Transverse colon (tissue), 4 donors: ENCODE results near the gene AKR7A2. TPM values are rescaled to one million over a fixed set of nuclear protein-coding genes. Genes with fewer than 3 reads are reported as not detected.

ENCODE experiments used
- DNase-seq: peaks from one replicate; pipeline ENCODE4 v3.0.0-alpha.2; 2019
- H3K27ac ChIP-seq, 4 donors: fragments of 200-600 bp; sonication (generic); 2 replicates each; pipeline ENCODE4 v1.5.1; 2016 to 2018; ENCODE audit warnings: inconsistent platforms in 4 of 4
- H3K27me3 ChIP-seq: fragments of 200-600 bp; sonication (generic); 2 replicates; pipeline ENCODE4 v1.5.1; 2017; ENCODE audit warnings: inconsistent platforms
- H3K36me3 ChIP-seq, 4 donors: fragments of 200-600 bp; sonication (generic); 2 replicates each; pipeline ENCODE4 v1.5.1; 2017 to 2019; ENCODE audit warnings: inconsistent platforms in 4 of 4
- H3K4me1 ChIP-seq, 4 donors: fragments of 200-600 bp; sonication (generic); 2 replicates each; pipeline ENCODE4 v1.5.1; 2017 to 2020; ENCODE audit warnings: inconsistent platforms in 4 of 4
- H3K4me3 ChIP-seq, 4 donors: fragments of 200-600 bp; sonication (generic); 1 replicate in 1 of 4; 2 replicates in 3 of 4; pipeline versions ENCODE4 v1.5.1 to v1.6.1; 2017 to 2019; ENCODE audit warnings: inconsistent platforms in 4 of 4
- H3K9me3 ChIP-seq, 2 donors: fragments of 200-600 bp; sonication (generic); 2 replicates each; pipeline ENCODE4 v1.5.1; 2017 to 2019; ENCODE audit warnings: inconsistent platforms in 2 of 2
- CTCF ChIP-seq, 5 experiments: fragments of 200-600 bp in 3 of 5; fragments of 450-650 bp in 2 of 5; sonication (generic) in 3 of 5; IDR thresholded peaks; 1 replicate in 2 of 5; 2 replicates in 3 of 5; pipeline ENCODE4 v1.5.1; 2016 to 2017; ENCODE audit warnings: antibody characterized with exemption in 5 of 5, inconsistent platforms in 3 of 5, mild to moderate bottlenecking in 2 of 5, moderate library complexity in 1 of 5
- EP300 ChIP-seq: sonication (generic); formaldehyde crosslinking; IDR thresholded peaks from one replicate; pipeline ENCODE4 v1.6.1; 2017; ENCODE audit warnings: antibody characterized with exemption, low read depth
- POLR2A ChIP-seq: fragments of 450-650 bp; IDR thresholded peaks from one replicate; pipeline ENCODE4 v1.6.1; 2016; ENCODE audit warnings: antibody characterized with exemption, mild to moderate bottlenecking, moderate library complexity
- POLR2AphosphoS5 ChIP-seq, 3 donors: sonication (generic); formaldehyde crosslinking; IDR thresholded peaks; one replicate each; pipeline ENCODE4 v1.6.1; 2016; ENCODE audit warnings: antibody characterized with exemption in 3 of 3
- WGBS, 2 donors: methylation state at CpG; one replicate each; pipeline ENCODE4 v1.1.5; 2018; ENCODE audit warnings: low coverage in 1 of 2; 5-methylcytosine and 5-hydroxymethylcytosine counted together
- in situ Hi-C, 4 donors: fragments of 200-750 bp; cut with MboI; loops; one replicate each; pipeline versions ENCODE4 v1.15.0 to v1.15.1; 2017; ENCODE audit warnings: low sequenced_read_pairs in 3 of 4, low pct_ligation_motif_present in 1 of 4, low pct_unique_long_range_greater_than_20kb in 1 of 4
- intact Hi-C: fragments of 100-400 bp; cut with DNase I; formaldehyde crosslinking; loops from one replicate; pipeline ENCODE4 v1.15.1; 2023; ENCODE audit warnings: low total_unique reads
- total RNA-seq, 4 donors: library from RNA; depleted of rRNA; stranded (reverse); fragments of >200 nt; gene quantifications; one replicate each; pipeline ENCODE4 v1.1.0, GENCODE V29; 2016

The AKR7A2 gene
- total RNA-seq, 4 donors from 2014 or later, result 64.7 to 169 (median 112) TPM

GRCh38 chr1:19313961-19314882 lies 2.3 kb upstream of the AKR7A2 start:
- in situ Hi-C loops, result no loop called here

DNA sequence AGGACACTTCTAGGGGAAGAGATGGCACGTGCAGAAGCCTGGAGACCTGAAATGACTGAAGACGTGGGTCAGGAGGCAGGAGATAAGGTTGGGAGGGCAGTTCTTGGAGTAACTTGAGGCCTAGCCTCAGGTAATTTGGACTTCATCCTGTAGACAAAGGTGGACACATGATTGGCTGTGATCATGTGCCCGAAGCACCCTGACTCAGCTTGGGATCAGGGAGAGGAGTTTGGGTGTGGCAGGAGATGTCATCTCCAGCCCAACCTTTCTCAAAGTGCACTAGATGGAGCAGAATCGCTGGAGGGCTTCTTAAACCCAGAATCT lies 1.7 kb upstream of the AKR7A2 start:
- intact Hi-C loops, result no loop called here
- DNase-seq, result no peak
- no peak for TF ChIP-seq POLR2AphosphoS5 (IDR thresholded peaks at IDR 0.05)
- TF ChIP-seq CTCF (IDR thresholded peaks at IDR 0.05), result no peak
- TF ChIP-seq POLR2A, result no peak
- no peak for TF ChIP-seq EP300
- H3K4me3 ChIP-seq, result no peak overlapping the region
- no peaks in the 10 kb centered on the region for H3K27me3 ChIP-seq
- no peak overlapping the region for H3K27ac ChIP-seq
- H3K36me3 ChIP-seq, result no peaks in the 10 kb centered on the region
- peaks cover 14 to 40% (median 36%) of the 10 kb centered on the region in 4 donors for H3K4me1 ChIP-seq
- in situ Hi-C loops, result no loop called here
- WGBS, 2 donors, result 92 to 93% methylated on average over 2 to 4 of the region's 4 CpGs
- H3K9me3 ChIP-seq, result no peaks in the 10 kb centered on the region

More at GRCh38 chr1:19313961-19314882, 2.3 kb upstream of the AKR7A2 start:
- TF ChIP-seq EP300, result no peak
- TF ChIP-seq POLR2A, result no peak
- intact Hi-C loops, result no loop called here
- Histone ChIP-seq H3K27me3 (no peaks in the 10 kb centered on the region), H3K36me3 (peaks cover 0 to under 1% (median 0%) of the 10 kb centered on the region in 4 donors), H3K27ac (no peak overlapping the region), H3K9me3 (no peaks in the 10 kb centered on the region), H3K4me3 (no peak overlapping the region), H3K4me1 (peaks cover 14 to 35% (median 30%) of the 10 kb centered on the region in 4 donors)
- DNase-seq, result no peak
- WGBS, 2 donors, result 73 to 78% methylated on average over 2 to 10 of the region's 10 CpGs

GRCh38 chr1:19312782-19313635 lies 1.1 kb upstream of the AKR7A2 start:
- Histone ChIP-seq H3K9me3 (no peaks in the 10 kb centered on the region), H3K4me1 (peaks cover 14 to 46% (median 41%) of the 10 kb centered on the region in 4 donors), H3K27me3 (no peaks in the 10 kb centered on the region), H3K27ac (peak overlapping the region; percentile 89 to 93 (median 90)), H3K36me3 (no peaks in the 10 kb centered on the region), H3K4me3 (peak overlapping the region; percentile 67 to 89 (median 76))
- in situ Hi-C loops (no loop called here), intact Hi-C loops (no loop called here)
- DNase-seq, result no peak
- TF ChIP-seq CTCF (IDR thresholded peaks at IDR 0.05) (no peak), EP300 (no peak), POLR2A (no peak), POLR2AphosphoS5 (IDR thresholded peaks at IDR 0.05) (no peak)
- 44 to 74% methylated on average over 5 to 20 of the region's 20 CpGs for WGBS, 2 donors

GRCh38 chr1:19311503-19311930 lies 427 bp downstream of the AKR7A2 start:
- peaks cover 0 to under 1% (median 0%) of the 10 kb centered on the region in 4 donors for H3K36me3 ChIP-seq
- peak overlapping the region; percentile 89 to 93 (median 90) for H3K27ac ChIP-seq
- in situ Hi-C loops, result no loop called here
- peak overlapping the region; percentile 40 to 89 (median 72) for H3K4me3 ChIP-seq
- no peaks in the 10 kb centered on the region for H3K9me3 ChIP-seq
- H3K27me3 ChIP-seq, result no peaks in the 10 kb centered on the region
- DNase-seq, result no peak
- peaks cover 14 to 55% (median 48%) of the 10 kb centered on the region in 4 donors for H3K4me1 ChIP-seq
- 0% methylated on average over 1 to 19 of the region's 29 CpGs for WGBS, 2 donors
- intact Hi-C loops, result no loop called here
- TF ChIP-seq POLR2A (peak; percentile 1), EP300 (no peak), CTCF (IDR thresholded peaks at IDR 0.05) (no peak)
